Esophagus muscularis mucosa (tissue), 3 donors: ENCODE measurements around the gene UFC1.

ENCODE experiments used
- POLR2A ChIP-seq: fragments of 450-650 bp; IDR thresholded peaks from one replicate; pipeline ENCODE4 v1.6.1; 2017; ENCODE audit warnings: antibody characterized with exemption, moderate library complexity, mild to moderate bottlenecking, low read depth
- TF ChIP-seq, protein P1 (sequence below), 3 experiments: fragments of 200-600 bp in 2 of 3; fragments of 450-650 bp in 1 of 3; sonication (generic) in 2 of 3; IDR thresholded peaks; one replicate each; pipeline ENCODE4 v1.5.1; 2017 to 2019; ENCODE audit warnings: antibody characterized with exemption in 3 of 3, mild to moderate bottlenecking in 2 of 3, moderate library complexity in 1 of 3

GRCh38 chr1:161138431-161138830, 15.3 kb upstream of the UFC1 start:
- TF ChIP-seq, protein P1, sequence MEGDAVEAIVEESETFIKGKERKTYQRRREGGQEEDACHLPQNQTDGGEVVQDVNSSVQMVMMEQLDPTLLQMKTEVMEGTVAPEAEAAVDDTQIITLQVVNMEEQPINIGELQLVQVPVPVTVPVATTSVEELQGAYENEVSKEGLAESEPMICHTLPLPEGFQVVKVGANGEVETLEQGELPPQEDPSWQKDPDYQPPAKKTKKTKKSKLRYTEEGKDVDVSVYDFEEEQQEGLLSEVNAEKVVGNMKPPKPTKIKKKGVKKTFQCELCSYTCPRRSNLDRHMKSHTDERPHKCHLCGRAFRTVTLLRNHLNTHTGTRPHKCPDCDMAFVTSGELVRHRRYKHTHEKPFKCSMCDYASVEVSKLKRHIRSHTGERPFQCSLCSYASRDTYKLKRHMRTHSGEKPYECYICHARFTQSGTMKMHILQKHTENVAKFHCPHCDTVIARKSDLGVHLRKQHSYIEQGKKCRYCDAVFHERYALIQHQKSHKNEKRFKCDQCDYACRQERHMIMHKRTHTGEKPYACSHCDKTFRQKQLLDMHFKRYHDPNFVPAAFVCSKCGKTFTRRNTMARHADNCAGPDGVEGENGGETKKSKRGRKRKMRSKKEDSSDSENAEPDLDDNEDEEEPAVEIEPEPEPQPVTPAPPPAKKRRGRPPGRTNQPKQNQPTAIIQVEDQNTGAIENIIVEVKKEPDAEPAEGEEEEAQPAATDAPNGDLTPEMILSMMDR (IDR thresholded peaks at IDR 0.05) = no peak
- no peak for TF ChIP-seq POLR2A
